ENCODE results near the gene EIF3A.
"Not testable (repeated sequence)": the region's sequence is repeated elsewhere in the genome, so short reads cannot be mapped to it uniquely, and the experiment has no call there.

Gene EIF3A

GRCh38 chr10:119059557-119059956, 21.1 kb downstream of the EIF3A start:
- no peak for DNase-seq
- intact Hi-C loops (cut with DNase I) = no loop called here

GRCh38 chr10:119058010-119058409, 22.6 kb downstream of the EIF3A start:
- peak in 9 of 42 donors; percentile 8 to 55 (median 14) for DNase-seq
- intact Hi-C loops (cut with DNase I) = no loop called here

- no peak for DNase-seq
- intact Hi-C loops (cut with DNase I) = no loop called here
These were observed 25.1 kb downstream of the EIF3A start for GRCh38 chr10:119055472-119055871.

GRCh38 chr10:119051775-119052174, 28.8 kb downstream of the EIF3A start:
- DNase-seq = peak in 1 of 42 donors; percentile 12
- intact Hi-C loops (cut with DNase I) = no loop called here

- no peak for DNase-seq
- intact Hi-C loops (cut with DNase I) = no loop called here
These were observed 30.8 kb downstream of the EIF3A start for GRCh38 chr10:119049777-119050176.

- DNase-seq = no peak
- intact Hi-C loops (cut with DNase I) = no loop called here
These were observed 31.3 kb downstream of the EIF3A start for GRCh38 chr10:119049361-119049760.

GRCh38 chr10:119045561-119045960, 35.1 kb downstream of the EIF3A start:
- intact Hi-C loops (cut with DNase I) = no loop called here

GRCh38 chr10:119042169-119042568, 38.4 kb downstream of the EIF3A start:
- no peak for DNase-seq
- intact Hi-C loops (cut with DNase I) = no loop called here

More at GRCh38 chr10:119045561-119045960, 35.1 kb downstream of the EIF3A start:
- DNase-seq = no peak

- DNase-seq = no peak
- intact Hi-C loops (cut with DNase I) = no loop called here
These were observed 39.3 kb downstream of the EIF3A start for GRCh38 chr10:119041326-119041725.

GRCh38 chr10:119039161-119039560, 41.5 kb downstream of the EIF3A start:
- DNase-seq = no peak
- intact Hi-C loops (cut with DNase I) = no loop called here

- DNase-seq = peak in 1 of 42 donors; percentile 38
- intact Hi-C loops (cut with DNase I) = no loop called here
These were observed 49.0 kb downstream of the EIF3A start for GRCh38 chr10:119031496-119032059.

GRCh38 chr10:119030421-119031250, 50.0 kb downstream of the EIF3A start:
- intact Hi-C loops (cut with DNase I) = no loop called here
- DNase-seq = peak in 38 of 42 donors; percentile 16 to 75 (median 46)

- intact Hi-C loops (cut with DNase I) = no loop called here
- peak in 27 of 42 donors; percentile 11 to 57 (median 34) for DNase-seq
These were observed 50.8 kb downstream of the EIF3A start, which contains the start of gene NANOS1 for GRCh38 chr10:119029613-119030420. Gene NANOS1, plus strand, starts transcription at chr10:119029714. Its CDS starts 88 bp downstream, at chr10:119029802.

- peak; percentile 77 to 97 (median 93) for DNase-seq
- intact Hi-C loops (cut with DNase I) = no loop called here
These were observed 51.6 kb downstream of the EIF3A start for GRCh38 chr10:119028900-119029612.

GRCh38 chr10:119028445-119028899, 52.1 kb downstream of the EIF3A start:
- peak in 1 of 42 donors; percentile 21 for DNase-seq
- intact Hi-C loops (cut with DNase I) = not testable (repeated sequence)

GRCh38 chr10:119026301-119027110, 54.1 kb downstream of the EIF3A start:
- peak in 3 of 42 donors; percentile 32 to 36 (median 32) for DNase-seq
- intact Hi-C loops (cut with DNase I) = no loop called here

GRCh38 chr10:119025776-119026175, 54.8 kb downstream of the EIF3A start:
- intact Hi-C loops (cut with DNase I) = no loop called here
- DNase-seq = peak in 3 of 42 donors; percentile 17 to 40 (median 34)

- DNase-seq = peak in 12 of 42 donors; percentile 11 to 52 (median 34)
- intact Hi-C loops (cut with DNase I) = no loop called here
These were observed 55.3 kb downstream of the EIF3A start for GRCh38 chr10:119025336-119025735.

Measured in head of caudate nucleus (tissue), 42 donors.